Activated naive CD4-positive, alpha-beta T cell treated with anti-CD3 and anti-CD28 coated beads, Interleukin-2, amount 50 U/mL, for 24 hours (primary cell): Measurements from ENCODE around the gene FBXO10.
"Not testable (repeated sequence)": the region's sequence is repeated elsewhere in the genome, so short reads cannot be mapped to it uniquely, and the experiment has no call there.

ENCODE experiments used
- H3K27ac Mint-ChIP-seq: one replicate; pipeline ENCODE4 v1.8.0; 2021; ENCODE audit warnings: mild to moderate bottlenecking, mixed read lengths
- H3K27me3 Mint-ChIP-seq: one replicate; pipeline ENCODE4 v1.8.0; 2021; ENCODE audit warnings: mixed read lengths
- H3K36me3 Mint-ChIP-seq: one replicate; pipeline ENCODE4 v1.8.0; 2021; ENCODE audit warnings: mixed read lengths
- H3K4me1 Mint-ChIP-seq: one replicate; pipeline ENCODE4 v1.8.0; 2021; ENCODE audit warnings: mixed read lengths
- H3K4me3 Mint-ChIP-seq: one replicate; pipeline ENCODE4 v1.8.0; 2021; ENCODE audit warnings: mild to moderate bottlenecking, mixed read lengths
- H3K9me3 Mint-ChIP-seq: one replicate; pipeline ENCODE4 v1.8.0; 2021; ENCODE audit warnings: mixed read lengths

Gene FBXO10

GRCh38 chr9:37609735-37610397, 33.7 kb upstream of the FBXO10 start:
- Mint-ChIP-seq H3K36me3 (no peaks in the 10 kb centered on the region), H3K9me3 (no peaks in the 10 kb centered on the region), H3K4me3 (no peak overlapping the region), H3K4me1 (no peaks in the 10 kb centered on the region), H3K27ac (no peak overlapping the region), H3K27me3 (peaks cover 2% of the 10 kb centered on the region)

GRCh38 chr9:37608250-37608649, 32.1 kb upstream of the FBXO10 start:
- H3K9me3 Mint-ChIP-seq = no peaks in the 10 kb centered on the region
- H3K4me3 Mint-ChIP-seq = no peak overlapping the region
- peaks cover 6% of the 10 kb centered on the region for H3K27me3 Mint-ChIP-seq

GRCh38 chr9:37604296-37604695, 28.1 kb upstream of the FBXO10 start:
- no peaks in the 10 kb centered on the region for H3K36me3 Mint-ChIP-seq
- H3K27ac Mint-ChIP-seq = no peak overlapping the region
- H3K4me3 Mint-ChIP-seq = no peak overlapping the region
- peaks cover 9% of the 10 kb centered on the region for H3K27me3 Mint-ChIP-seq
- no peaks in the 10 kb centered on the region for H3K9me3 Mint-ChIP-seq
- no peaks in the 10 kb centered on the region for H3K4me1 Mint-ChIP-seq

More at GRCh38 chr9:37608250-37608649, 32.1 kb upstream of the FBXO10 start:
- Mint-ChIP-seq H3K36me3 (no peaks in the 10 kb centered on the region), H3K4me1 (no peaks in the 10 kb centered on the region), H3K27ac (no peak overlapping the region)

GRCh38 chr9:37602817-37603216, 26.6 kb upstream of the FBXO10 start:
- Mint-ChIP-seq H3K4me1 (no peaks in the 10 kb centered on the region), H3K36me3 (no peaks in the 10 kb centered on the region), H3K27ac (no peak overlapping the region), H3K27me3 (peaks cover 6% of the 10 kb centered on the region), H3K9me3 (no peaks in the 10 kb centered on the region), H3K4me3 (no peak overlapping the region)

GRCh38 chr9:37602061-37602460, 25.9 kb upstream of the FBXO10 start:
- H3K27ac Mint-ChIP-seq, H3K9me3 Mint-ChIP-seq, H3K27me3 Mint-ChIP-seq, H3K4me3 Mint-ChIP-seq, H3K36me3 Mint-ChIP-seq, H3K4me1 Mint-ChIP-seq: not testable (repeated sequence)

GRCh38 chr9:37596504-37596903, 20.3 kb upstream of the FBXO10 start:
- Mint-ChIP-seq H3K36me3 (peaks cover 5% of the 10 kb centered on the region), H3K27ac (no peak overlapping the region), H3K9me3 (no peaks in the 10 kb centered on the region), H3K4me1 (peaks cover 16% of the 10 kb centered on the region), H3K27me3 (peaks cover 4% of the 10 kb centered on the region), H3K4me3 (no peak overlapping the region)

GRCh38 chr9:37593883-37594448, 17.8 kb upstream of the FBXO10 start:
- H3K27me3 Mint-ChIP-seq = peaks cover 4% of the 10 kb centered on the region
- peak overlapping the region; percentile 56 for H3K4me3 Mint-ChIP-seq
- H3K36me3 Mint-ChIP-seq = peaks cover 11% of the 10 kb centered on the region
- H3K27ac Mint-ChIP-seq = no peak overlapping the region
- H3K9me3 Mint-ChIP-seq = no peaks in the 10 kb centered on the region
- H3K4me1 Mint-ChIP-seq = peaks cover 34% of the 10 kb centered on the region

GRCh38 chr9:37592108-37592951, 16.1 kb upstream of the FBXO10 start, which contains the start of gene TOMM5:
Gene TOMM5 (minus strand): TSS chr9:37592597. CDS start chr9:37592532, 65 bp downstream.
- peaks cover 4% of the 10 kb centered on the region for H3K27me3 Mint-ChIP-seq
- peaks cover 15% of the 10 kb centered on the region for H3K36me3 Mint-ChIP-seq
- peak within 1 kb of the TSS; percentile 95 for H3K4me3 Mint-ChIP-seq
- H3K4me1 Mint-ChIP-seq = peaks cover 43% of the 10 kb centered on the region
- H3K9me3 Mint-ChIP-seq = no peaks in the 10 kb centered on the region
- peak within 1 kb of the TSS; percentile 97 for H3K27ac Mint-ChIP-seq

- no peaks in the 10 kb centered on the region for H3K27me3 Mint-ChIP-seq
- H3K9me3 Mint-ChIP-seq = no peaks in the 10 kb centered on the region
- H3K36me3 Mint-ChIP-seq = peaks cover 32% of the 10 kb centered on the region
- no peak overlapping the region for H3K4me3 Mint-ChIP-seq
- H3K4me1 Mint-ChIP-seq = peaks cover 56% of the 10 kb centered on the region
- H3K27ac Mint-ChIP-seq = no peak overlapping the region
These were observed 11.3 kb upstream of the FBXO10 start for GRCh38 chr9:37587521-37587920.

GRCh38 chr9:37583522-37584121, 7.4 kb upstream of the FBXO10 start:
- no peaks in the 10 kb centered on the region for H3K27me3 Mint-ChIP-seq
- peaks cover 35% of the 10 kb centered on the region for H3K4me1 Mint-ChIP-seq
- peaks cover 24% of the 10 kb centered on the region for H3K36me3 Mint-ChIP-seq
- H3K27ac Mint-ChIP-seq = no peak overlapping the region
- no peak overlapping the region for H3K4me3 Mint-ChIP-seq
- H3K9me3 Mint-ChIP-seq = no peaks in the 10 kb centered on the region

- no peak overlapping the region for H3K27ac Mint-ChIP-seq
- no peaks in the 10 kb centered on the region for H3K9me3 Mint-ChIP-seq
- peaks cover 22% of the 10 kb centered on the region for H3K36me3 Mint-ChIP-seq
- H3K4me3 Mint-ChIP-seq = no peak overlapping the region
- H3K27me3 Mint-ChIP-seq = no peaks in the 10 kb centered on the region
- H3K4me1 Mint-ChIP-seq = peaks cover 31% of the 10 kb centered on the region
These were observed 6.5 kb upstream of the FBXO10 start for GRCh38 chr9:37582548-37583157.

- peak overlapping the region; percentile 72 for H3K4me3 Mint-ChIP-seq
- H3K27me3 Mint-ChIP-seq = no peaks in the 10 kb centered on the region
- H3K36me3 Mint-ChIP-seq = peaks cover 5% of the 10 kb centered on the region
- peaks cover 26% of the 10 kb centered on the region for H3K4me1 Mint-ChIP-seq
- no peaks in the 10 kb centered on the region for H3K9me3 Mint-ChIP-seq
- H3K27ac Mint-ChIP-seq = no peak overlapping the region
These were observed 667 bp downstream of the FBXO10 start for GRCh38 chr9:37575511-37575914.

- Mint-ChIP-seq H3K9me3 (no peaks in the 10 kb centered on the region), H3K27me3 (no peaks in the 10 kb centered on the region), H3K4me1 (peaks cover 26% of the 10 kb centered on the region), H3K4me3 (peak overlapping the region; percentile 72), H3K36me3 (peaks cover 5% of the 10 kb centered on the region), H3K27ac (no peak overlapping the region)
These were observed 1.2 kb downstream of the FBXO10 start for GRCh38 chr9:37575001-37575400.

- Mint-ChIP-seq H3K27me3 (no peaks in the 10 kb centered on the region), H3K9me3 (no peaks in the 10 kb centered on the region), H3K4me3 (no peak overlapping the region), H3K36me3 (peaks cover 5% of the 10 kb centered on the region), H3K4me1 (peaks cover 26% of the 10 kb centered on the region), H3K27ac (no peak overlapping the region)
These were observed 1.9 kb downstream of the FBXO10 start for GRCh38 chr9:37574241-37574721.

GRCh38 chr9:37571282-37571681, 4.9 kb downstream of the FBXO10 start:
- Mint-ChIP-seq H3K27ac (no peak overlapping the region), H3K4me1 (peaks cover 15% of the 10 kb centered on the region), H3K27me3 (no peaks in the 10 kb centered on the region), H3K9me3 (no peaks in the 10 kb centered on the region), H3K36me3 (peaks cover 3% of the 10 kb centered on the region), H3K4me3 (no peak overlapping the region)
